HG02938 (cell line): ENCODE data around the gene CD244.

Source experiments
- ATAC-seq: cut with Tn5 transposase; IDR thresholded peaks from one replicate; pipeline ENCODE4 v1.9.1; 2021; ENCODE audit warnings: mild to moderate bottlenecking, moderate library complexity; ENCODE audit not compliant: unreplicated experiment

CD244 gene

GRCh38 chr1:160814856-160815255, 47.8 kb downstream of the CD244 start:
- no peak for ATAC-seq

GRCh38 chr1:160814316-160814715, 48.4 kb downstream of the CD244 start:
- ATAC-seq = no peak

GRCh38 chr1:160813215-160813614, 49.5 kb downstream of the CD244 start:
- ATAC-seq = no peak

- ATAC-seq = no peak
Observed at GRCh38 chr1:160811147-160811546, 51.5 kb downstream of the CD244 start.

GRCh38 chr1:160810486-160810885, 52.2 kb downstream of the CD244 start:
- ATAC-seq = no peak

GRCh38 chr1:160808289-160808688, 54.4 kb downstream of the CD244 start:
- no peak for ATAC-seq

- ATAC-seq = no peak
Observed at GRCh38 chr1:160807738-160808137, 54.9 kb downstream of the CD244 start.

GRCh38 chr1:160807247-160807646, 55.4 kb downstream of the CD244 start:
- no peak for ATAC-seq

GRCh38 chr1:160806784-160807183, 55.9 kb downstream of the CD244 start:
- no peak for ATAC-seq

GRCh38 chr1:160806109-160806665, 56.5 kb downstream of the CD244 start:
- ATAC-seq = no peak

GRCh38 chr1:160801836-160802580, 60.7 kb downstream of the CD244 start:
- ATAC-seq = no peak

- no peak for ATAC-seq
Observed at GRCh38 chr1:160800645-160801408, 61.9 kb downstream of the CD244 start.

GRCh38 chr1:160800142-160800541, 62.5 kb downstream of the CD244 start:
- ATAC-seq = no peak

GRCh38 chr1:160799641-160800040, 63.0 kb downstream of the CD244 start:
- no peak for ATAC-seq

GRCh38 chr1:160798439-160798838, 64.2 kb downstream of the CD244 start:
- ATAC-seq = no peak

- ATAC-seq = no peak
Observed at GRCh38 chr1:160797861-160798273, 64.8 kb downstream of the CD244 start.

- no peak for ATAC-seq
Observed at GRCh38 chr1:160797271-160797709, 65.4 kb downstream of the CD244 start.

GRCh38 chr1:160795951-160796383, 66.7 kb downstream of the CD244 start, which contains the start of gene LY9:
TSS of gene LY9 (plus strand) at chr1:160796174. CDS start at chr1:160796188, 14 bp downstream.
- ATAC-seq = peak; percentile 86

- no peak for ATAC-seq
Observed at GRCh38 chr1:160794376-160794775, 68.3 kb downstream of the CD244 start.

GRCh38 chr1:160789702-160790611, 72.7 kb downstream of the CD244 start:
- ATAC-seq = peak; percentile 86
